MM.1S (cell line): ENCODE measurements around the gene ALDH16A1.
A peak's percentile ranks its signal among the peaks of the same experiment; 100 is the strongest.

Experiments used
- DNase-seq: peaks from one replicate; pipeline ENCODE4 v3.0.0-alpha.2; 2015
- H2AFZ ChIP-seq: fragments of 300-600 bp; sonication (generic); 2 replicates; pipeline ENCODE4 v1.6.0; 2016; ENCODE audit warnings: antibody characterized with exemption, low read length
- H3F3A ChIP-seq: fragments of 300-600 bp; sonication (generic); 2 replicates; pipeline ENCODE4 v1.6.1; 2016; ENCODE audit warnings: mild to moderate bottlenecking, antibody characterized with exemption, low read length, moderate library complexity, mixed read lengths; ENCODE audit not compliant: insufficient read depth
- H3K27ac ChIP-seq: fragments of 300-600 bp; sonication (generic); 2 replicates; pipeline ENCODE4 v1.5.1; 2016; ENCODE audit warnings: mild to moderate bottlenecking, low read length
- H3K27me3 ChIP-seq: fragments of 300-600 bp; sonication (generic); replicated peaks from 2 replicates; pipeline ENCODE4 v1.6.0; 2016; ENCODE audit warnings: low read length; ENCODE audit not compliant: insufficient read depth
- H3K36me3 ChIP-seq: fragments of 300-600 bp; sonication (generic); replicated peaks from 2 replicates; pipeline ENCODE4 v1.6.1; 2016; ENCODE audit warnings: mild to moderate bottlenecking, low read length, mixed read lengths; ENCODE audit not compliant: insufficient read depth
- H3K4me1 ChIP-seq: fragments of 300-600 bp; sonication (generic); 2 replicates; pipeline ENCODE4 v1.6.1; 2016; ENCODE audit warnings: low read length, mixed read lengths
- H3K4me2 ChIP-seq: fragments of 300-600 bp; sonication (generic); 2 replicates; pipeline ENCODE4 v1.6.0; 2016; ENCODE audit warnings: low read depth, low read length
- H3K4me3 ChIP-seq: fragments of 300-600 bp; sonication (generic); 2 replicates; pipeline ENCODE4 v1.5.1; 2016; ENCODE audit warnings: low read length, mixed read lengths
- H3K79me2 ChIP-seq: fragments of 300-600 bp; sonication (generic); 2 replicates; pipeline ENCODE4 v1.6.1; 2016; ENCODE audit warnings: mixed run types, low read length, mixed read lengths
- H3K9ac ChIP-seq: fragments of 300-600 bp; sonication (generic); 2 replicates; pipeline ENCODE4 v1.6.1; 2016; ENCODE audit warnings: low read length, mixed read lengths
- H3K9me2 ChIP-seq: fragments of 300-600 bp; sonication (generic); replicated peaks from 2 replicates; pipeline ENCODE4 v1.6.1; 2016; ENCODE audit warnings: mild to moderate bottlenecking, low read length, mixed read lengths; ENCODE audit not compliant: insufficient read depth
- H3K9me3 ChIP-seq: fragments of 300-600 bp; sonication (generic); replicated peaks from 2 replicates; pipeline ENCODE4 v1.6.1; 2016; ENCODE audit warnings: mild to moderate bottlenecking, low read length, mixed read lengths; ENCODE audit not compliant: insufficient read depth
- H4K20me1 ChIP-seq: fragments of 300-600 bp; sonication (generic); 2 replicates; pipeline ENCODE4 v1.6.1; 2016; ENCODE audit warnings: mild to moderate bottlenecking, low read length, moderate library complexity, mixed read lengths; ENCODE audit not compliant: insufficient read depth
- EZH2 ChIP-seq: fragments of 300-600 bp; sonication (generic); optimal IDR thresholded peaks from 2 replicates; pipeline ENCODE3; 2017; ENCODE audit warnings: low read depth, mild to moderate bottlenecking, antibody characterized with exemption, low read length, mixed read lengths
- EZH2phosphoT487 ChIP-seq: fragments of 300-600 bp; sonication (generic); IDR thresholded peaks from 2 replicates; pipeline ENCODE4 v1.6.1; 2018; ENCODE audit warnings: antibody characterized with exemption, low read length
- TF ChIP-seq, protein P1 (sequence below): fragments of 300-600 bp; sonication (generic); IDR thresholded peaks from 2 replicates; pipeline ENCODE4 v1.5.1; 2016; ENCODE audit warnings: antibody characterized with exemption, low read length, mixed read lengths

Gene ALDH16A1

DNA sequence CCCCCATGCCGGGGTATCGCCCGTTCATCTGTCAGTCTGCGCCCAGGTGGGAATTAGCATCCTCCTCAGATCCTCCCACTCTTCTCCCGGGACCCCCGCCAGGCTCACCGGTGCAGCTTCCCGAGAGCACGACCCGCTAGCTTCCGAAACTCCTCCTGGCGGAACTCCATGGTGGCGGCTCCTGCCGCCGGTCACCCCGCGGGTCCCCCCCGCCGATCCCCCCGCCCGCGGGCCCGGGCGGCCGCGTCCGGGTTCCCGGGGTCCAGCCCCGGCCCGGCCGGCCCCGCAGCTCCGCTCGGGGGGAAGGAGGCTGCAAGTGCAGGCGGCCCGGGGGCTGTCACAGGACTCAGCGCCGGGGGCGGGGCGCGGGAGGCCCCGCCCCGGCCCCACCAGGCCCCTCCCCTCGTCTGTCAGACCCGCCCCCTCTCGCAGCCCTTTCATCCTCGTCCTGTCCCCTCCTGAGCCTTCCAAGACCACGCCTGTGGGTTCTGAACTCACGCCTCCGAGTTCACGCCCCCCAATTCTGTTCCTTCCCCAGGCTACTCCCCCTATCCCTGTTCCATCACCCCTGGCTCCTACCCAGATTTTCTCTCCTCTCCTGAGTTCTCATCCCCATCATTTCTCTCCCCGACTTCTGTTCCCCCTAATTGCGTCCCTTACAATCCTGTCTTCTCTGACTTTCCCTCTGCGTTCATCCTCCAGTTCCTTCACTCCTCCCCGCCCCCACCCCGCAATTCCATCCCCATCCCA, 11.6 kb upstream of the ALDH16A1 start, which contains the start of gene SLC17A7:
Gene SLC17A7 (minus strand): TSS at position 318 of the 750 bp plus-strand sequence. CDS start 148 bp downstream, at position 170.
- TF ChIP-seq, protein P1, sequence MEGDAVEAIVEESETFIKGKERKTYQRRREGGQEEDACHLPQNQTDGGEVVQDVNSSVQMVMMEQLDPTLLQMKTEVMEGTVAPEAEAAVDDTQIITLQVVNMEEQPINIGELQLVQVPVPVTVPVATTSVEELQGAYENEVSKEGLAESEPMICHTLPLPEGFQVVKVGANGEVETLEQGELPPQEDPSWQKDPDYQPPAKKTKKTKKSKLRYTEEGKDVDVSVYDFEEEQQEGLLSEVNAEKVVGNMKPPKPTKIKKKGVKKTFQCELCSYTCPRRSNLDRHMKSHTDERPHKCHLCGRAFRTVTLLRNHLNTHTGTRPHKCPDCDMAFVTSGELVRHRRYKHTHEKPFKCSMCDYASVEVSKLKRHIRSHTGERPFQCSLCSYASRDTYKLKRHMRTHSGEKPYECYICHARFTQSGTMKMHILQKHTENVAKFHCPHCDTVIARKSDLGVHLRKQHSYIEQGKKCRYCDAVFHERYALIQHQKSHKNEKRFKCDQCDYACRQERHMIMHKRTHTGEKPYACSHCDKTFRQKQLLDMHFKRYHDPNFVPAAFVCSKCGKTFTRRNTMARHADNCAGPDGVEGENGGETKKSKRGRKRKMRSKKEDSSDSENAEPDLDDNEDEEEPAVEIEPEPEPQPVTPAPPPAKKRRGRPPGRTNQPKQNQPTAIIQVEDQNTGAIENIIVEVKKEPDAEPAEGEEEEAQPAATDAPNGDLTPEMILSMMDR = no peak
- TF ChIP-seq EZH2phosphoT487 (no peak), EZH2 (no peak)
- H2AFZ ChIP-seq = no peak within 1 kb of the TSS
- no peak within 1 kb of the TSS for H3K27ac ChIP-seq
- H3K9me3 ChIP-seq = no peaks in the 10 kb centered on the region
- 0 out of 2 replicates have a peak within 1 kb of the TSS, but pooled peaks have one; percentile 84 for H3K4me3 ChIP-seq
- DNase-seq = no peak
- no peaks in the 10 kb centered on the region for H4K20me1 ChIP-seq
- H3K4me2 ChIP-seq = peak within 1 kb of the TSS; percentile 90; the same call in 1 of the 2 replicates
- H3K9me2 ChIP-seq = no peaks in the 10 kb centered on the region
- peaks cover 58% of the 10 kb centered on the region for H3K27me3 ChIP-seq
- H3K4me1 ChIP-seq = no peaks in the 10 kb centered on the region
- H3K9ac ChIP-seq = no peak within 1 kb of the TSS
- H3F3A ChIP-seq = no peaks in the 10 kb centered on the region; the same call in 1 of the 2 replicates
- no peaks in the 10 kb centered on the region for H3K79me2 ChIP-seq
- no peaks in the 10 kb centered on the region for H3K36me3 ChIP-seq

DNA sequence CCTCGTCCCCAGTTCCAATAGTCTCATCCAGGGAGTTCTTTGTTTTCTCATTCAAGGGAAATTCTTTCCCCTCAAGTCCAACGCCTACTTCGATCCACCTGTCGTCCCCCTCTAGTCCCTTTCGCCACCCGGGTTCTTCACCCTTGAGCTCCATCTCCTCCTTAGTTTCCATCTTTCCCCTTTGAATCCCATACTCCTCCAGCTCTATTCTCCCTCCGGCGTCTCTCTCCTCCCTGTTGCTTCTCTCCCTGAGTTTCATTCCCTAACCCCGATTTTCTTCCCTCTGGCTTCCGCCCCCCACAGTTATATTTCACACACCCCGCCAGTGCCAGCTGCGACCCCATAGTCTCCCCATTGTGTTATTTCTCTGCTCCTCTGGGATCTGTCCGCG, 11.1 kb upstream of the ALDH16A1 start:
- H4K20me1 ChIP-seq = no peaks in the 10 kb centered on the region
- no peak overlapping the region for H3K27ac ChIP-seq
- no peaks in the 10 kb centered on the region for H3K79me2 ChIP-seq
- TF ChIP-seq EZH2phosphoT487 (no peak), EZH2 (no peak)
- TF ChIP-seq, protein P1 = no peak
- H3K27me3 ChIP-seq = peaks cover 52% of the 10 kb centered on the region
- peaks cover 2% of the 10 kb centered on the region; the same call in 1 of the 2 replicates for H3F3A ChIP-seq
- no peaks in the 10 kb centered on the region for H3K4me1 ChIP-seq
- H3K9me2 ChIP-seq = no peaks in the 10 kb centered on the region
- peak overlapping the region; percentile 90; the same call in 1 of the 2 replicates for H3K4me2 ChIP-seq
- no peak overlapping the region for H3K9ac ChIP-seq
- DNase-seq = no peak
- no peak overlapping the region for H2AFZ ChIP-seq
- H3K4me3 ChIP-seq = no peak overlapping the region
- no peaks in the 10 kb centered on the region for H3K9me3 ChIP-seq
- H3K36me3 ChIP-seq = no peaks in the 10 kb centered on the region

GRCh38 chr19:49442354-49442753, 10.7 kb upstream of the ALDH16A1 start:
- 0 out of 2 replicates have a peak overlapping the region, but pooled peaks have one; percentile 84 for H3K4me3 ChIP-seq
- H3K9ac ChIP-seq = no peak overlapping the region
- H3K4me1 ChIP-seq = no peaks in the 10 kb centered on the region
- H3K27me3 ChIP-seq = peaks cover 48% of the 10 kb centered on the region
- DNase-seq = no peak
- H3F3A ChIP-seq = peaks cover 6% of the 10 kb centered on the region; the same call in 1 of the 2 replicates
- no peaks in the 10 kb centered on the region for H3K9me2 ChIP-seq
- no peaks in the 10 kb centered on the region for H3K9me3 ChIP-seq
- no peaks in the 10 kb centered on the region for H3K79me2 ChIP-seq
- H3K27ac ChIP-seq = no peak overlapping the region
- no peaks in the 10 kb centered on the region for H3K36me3 ChIP-seq
- H4K20me1 ChIP-seq = no peaks in the 10 kb centered on the region
- TF ChIP-seq, protein P1 = no peak
- TF ChIP-seq EZH2phosphoT487 (no peak), EZH2 (no peak)
- peak overlapping the region; percentile 90; the same call in 1 of the 2 replicates for H3K4me2 ChIP-seq
- no peak overlapping the region for H2AFZ ChIP-seq
